Activated CD4-positive, CD25-positive, alpha-beta regulatory T cell (primary cell): ENCODE data around the gene CCDC34.
"Not testable (repeated sequence)": the region's sequence is repeated elsewhere in the genome, so short reads cannot be mapped to it uniquely, and the experiment has no call there.

Experiments
- DNase-seq, 4 experiments: peaks; one replicate each; lab custom pipeline; 2025; lab: John Stamatoyannopoulos, UW

Gene CCDC34

GRCh38 chr11:27321340-27321739, 41.7 kb downstream of the CCDC34 start:
- DNase-seq: not testable (repeated sequence)

GRCh38 chr11:27319072-27319471, 43.9 kb downstream of the CCDC34 start:
- DNase-seq: no peak

GRCh38 chr11:27317751-27318150, 45.3 kb downstream of the CCDC34 start:
- no peak for DNase-seq

- DNase-seq: no peak
Observed at GRCh38 chr11:27315836-27316235, 47.2 kb downstream of the CCDC34 start.

- no peak for DNase-seq
Observed at GRCh38 chr11:27313157-27313821, 49.7 kb downstream of the CCDC34 start.

- DNase-seq: no peak
Observed at GRCh38 chr11:27312110-27312509, 50.9 kb downstream of the CCDC34 start.

GRCh38 chr11:27310707-27311106, 52.3 kb downstream of the CCDC34 start:
- no peak for DNase-seq

GRCh38 chr11:27310182-27310581, 52.8 kb downstream of the CCDC34 start:
- no peak for DNase-seq

- DNase-seq: no peak
Observed at GRCh38 chr11:27309046-27309445, 54.0 kb downstream of the CCDC34 start.

GRCh38 chr11:27307232-27307631, 55.8 kb downstream of the CCDC34 start:
- DNase-seq: no peak

GRCh38 chr11:27305751-27306150, 57.3 kb downstream of the CCDC34 start:
- DNase-seq: no peak

- DNase-seq: no peak
Observed at GRCh38 chr11:27304514-27304913, 58.5 kb downstream of the CCDC34 start.

GRCh38 chr11:27303903-27304302, 59.1 kb downstream of the CCDC34 start:
- no peak for DNase-seq

- DNase-seq: no peak
Observed at GRCh38 chr11:27300974-27301373, 62.0 kb downstream of the CCDC34 start.

GRCh38 chr11:27297616-27298015, 65.4 kb downstream of the CCDC34 start:
- no peak for DNase-seq

GRCh38 chr11:27296497-27296896, 66.5 kb downstream of the CCDC34 start:
- DNase-seq: no peak

GRCh38 chr11:27295928-27296327, 67.1 kb downstream of the CCDC34 start:
- no peak for DNase-seq

GRCh38 chr11:27294654-27295053, 68.4 kb downstream of the CCDC34 start:
- DNase-seq: no peak

GRCh38 chr11:27293515-27294417, 69.2 kb downstream of the CCDC34 start:
- no peak for DNase-seq

- no peak for DNase-seq
Observed at GRCh38 chr11:27292637-27293010, 70.4 kb downstream of the CCDC34 start.

GRCh38 chr11:27291954-27292636, 70.9 kb downstream of the CCDC34 start:
- no peak for DNase-seq

GRCh38 chr11:27291302-27291889, 71.6 kb downstream of the CCDC34 start:
- DNase-seq: no peak
